DMS79 (cell line): ENCODE data around the gene SFMBT1.
"Not testable (repeated sequence)": the region's sequence is repeated elsewhere in the genome, so short reads cannot be mapped to it uniquely, and the experiment has no call there.

ENCODE experiments used
- DNase-seq: peaks from one replicate; lab custom pipeline; 2025; lab: John Stamatoyannopoulos, UW

SFMBT1 gene

GRCh38 chr3:53038679-53039375, 7.0 kb downstream of the SFMBT1 start:
- no peak for DNase-seq

- no peak for DNase-seq
These were observed 9.9 kb downstream of the SFMBT1 start for GRCh38 chr3:53035825-53036619.

GRCh38 chr3:53035018-53035417, 10.9 kb downstream of the SFMBT1 start:
- DNase-seq = not testable (repeated sequence)

DNA sequence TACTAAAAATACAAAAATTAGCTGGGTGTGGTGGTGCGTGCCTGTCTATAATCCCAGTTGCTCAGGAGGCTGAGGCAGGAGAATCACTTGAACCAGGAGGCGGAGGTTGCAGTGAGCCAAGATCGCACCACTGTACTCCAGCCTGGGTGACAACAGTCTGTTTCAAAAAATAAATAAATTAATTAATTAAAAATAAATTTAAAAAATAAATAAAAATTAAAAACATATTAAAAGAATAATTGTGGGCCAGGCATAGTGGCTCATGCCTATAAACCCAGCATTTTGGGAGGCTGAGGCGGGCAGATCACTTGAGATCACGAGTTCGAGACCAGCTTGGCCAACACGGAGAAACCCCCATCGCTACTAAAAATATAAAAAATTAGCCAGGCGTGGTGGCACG, 11.5 kb downstream of the SFMBT1 start:
- DNase-seq = not testable (repeated sequence)

GRCh38 chr3:53032609-53033008, 13.3 kb downstream of the SFMBT1 start:
- DNase-seq = no peak

GRCh38 chr3:53030619-53031449, 15.0 kb downstream of the SFMBT1 start:
- no peak for DNase-seq

- no peak for DNase-seq
These were observed 17.2 kb downstream of the SFMBT1 start for GRCh38 chr3:53028641-53029040.

DNA sequence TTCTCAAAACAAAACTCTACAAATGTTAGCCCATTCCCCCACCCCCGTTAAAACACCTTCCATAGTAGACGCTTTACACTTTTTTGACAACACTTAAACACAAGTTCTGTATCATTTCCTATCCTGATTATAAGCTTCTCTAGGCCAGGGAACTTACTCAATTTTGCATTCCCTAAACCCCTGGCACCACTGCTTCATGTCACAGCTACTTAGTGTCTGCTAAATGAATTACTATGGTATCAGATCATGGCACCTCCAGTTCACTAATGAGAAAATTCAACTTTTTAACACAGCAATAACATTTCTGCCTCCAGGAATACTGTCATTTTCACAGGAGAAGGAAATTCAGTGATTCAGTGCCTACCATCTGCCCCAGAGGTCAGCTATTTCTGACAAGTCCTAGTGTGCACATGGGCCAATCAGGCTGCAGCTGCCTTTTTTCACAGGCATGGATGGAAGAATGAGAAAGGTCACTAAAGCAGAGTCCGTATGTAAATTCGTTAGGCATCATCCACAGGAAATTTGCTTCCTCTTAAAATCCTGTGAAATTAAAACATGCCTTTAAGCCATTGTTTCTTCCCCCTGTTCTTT, 18.5 kb downstream of the SFMBT1 start:
- no peak for DNase-seq

GRCh38 chr3:53026382-53027162, 19.3 kb downstream of the SFMBT1 start:
- DNase-seq = no peak

GRCh38 chr3:53024315-53024714, 21.6 kb downstream of the SFMBT1 start:
- DNase-seq = no peak

DNA sequence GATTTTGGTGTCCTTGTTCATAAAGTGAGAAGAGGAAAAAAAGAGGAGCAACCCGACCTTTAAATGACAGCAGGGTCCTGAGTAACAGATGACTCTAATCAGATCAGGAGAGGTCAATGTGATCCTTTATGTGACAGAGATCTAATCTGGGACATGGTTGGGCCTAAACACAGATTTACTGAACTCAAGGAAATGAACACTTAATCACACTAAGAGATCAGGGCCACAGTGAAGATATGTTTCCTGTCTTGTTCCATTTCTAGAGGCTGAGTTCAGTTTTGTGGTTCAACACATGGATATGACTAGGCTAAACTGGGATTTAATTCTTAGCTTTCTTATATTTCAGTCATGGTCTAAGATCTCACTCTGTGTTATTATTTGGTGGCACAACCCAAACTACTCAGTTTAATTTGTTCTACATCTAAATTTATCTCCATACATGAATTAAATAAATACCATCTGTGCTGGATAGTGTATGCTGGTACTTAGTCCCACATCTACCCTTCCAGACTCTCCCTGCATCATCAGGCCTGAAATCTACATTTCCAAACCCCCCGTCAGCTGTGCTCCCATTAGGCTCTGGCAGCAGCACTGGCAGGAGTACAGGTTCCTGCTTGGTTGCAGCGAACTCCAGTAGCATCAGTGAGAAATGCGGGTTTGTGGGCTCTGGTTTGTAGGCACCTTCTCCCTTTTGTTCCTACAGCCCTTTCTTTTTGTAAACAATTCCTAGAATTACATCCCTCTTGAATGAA, 22.6 kb downstream of the SFMBT1 start:
- no peak for DNase-seq

DNA sequence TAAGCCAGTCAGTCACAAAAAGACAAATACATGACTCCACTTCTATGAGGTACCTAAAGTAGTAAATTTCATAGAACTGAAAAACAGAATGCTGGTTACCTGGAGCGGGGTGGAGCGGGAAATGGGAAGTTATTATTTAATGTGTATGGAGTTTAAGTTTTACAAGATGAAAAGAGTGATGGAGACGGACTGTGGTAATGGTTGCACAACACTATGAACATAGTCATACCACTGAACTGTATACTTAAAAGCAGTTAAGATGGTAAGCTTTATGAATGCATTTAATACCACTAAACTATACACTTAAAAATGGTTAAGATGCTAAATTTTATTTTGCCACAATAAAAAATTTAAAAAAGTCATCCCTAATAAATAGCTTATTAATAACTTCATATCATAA, 23.2 kb downstream of the SFMBT1 start:
- no peak for DNase-seq

DNA sequence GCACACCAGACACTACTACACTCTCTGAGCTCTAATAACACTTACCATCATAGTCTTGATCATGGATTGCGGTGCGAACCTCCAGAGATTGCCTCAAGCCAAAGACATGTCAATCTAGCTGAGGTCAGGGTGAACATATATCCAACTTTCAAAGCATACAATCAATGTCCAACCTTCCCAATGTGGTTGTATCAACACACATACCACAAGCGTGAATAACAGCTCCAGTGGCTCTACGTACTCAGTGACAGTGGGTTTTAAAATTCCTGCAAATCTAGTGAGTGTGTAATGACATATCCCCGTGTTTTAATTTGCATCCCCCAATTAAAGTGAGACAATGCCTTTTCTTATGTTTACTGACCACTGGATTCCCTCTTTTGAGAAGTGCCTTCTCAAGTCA, 29.6 kb downstream of the SFMBT1 start:
- DNase-seq = no peak

DNA sequence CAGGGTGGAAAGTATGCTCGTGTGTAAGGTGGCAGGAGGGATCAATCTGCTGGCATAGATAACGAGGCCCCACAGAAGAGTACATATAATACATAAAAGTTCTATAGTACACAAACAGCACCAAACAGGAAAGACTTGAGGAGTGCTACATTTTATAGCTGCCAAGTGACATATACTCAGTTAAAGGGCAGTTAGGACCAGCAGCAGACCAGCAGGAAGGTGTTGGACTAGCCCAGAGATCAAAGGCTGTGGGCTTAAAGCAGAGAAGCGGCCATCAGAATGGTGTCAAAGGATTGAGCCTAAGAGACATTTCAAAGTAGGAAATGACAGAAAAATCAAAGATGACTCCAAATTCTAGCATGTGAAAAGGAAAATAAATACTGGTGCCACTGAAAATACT, 34.5 kb downstream of the SFMBT1 start:
- DNase-seq = no peak

DNA sequence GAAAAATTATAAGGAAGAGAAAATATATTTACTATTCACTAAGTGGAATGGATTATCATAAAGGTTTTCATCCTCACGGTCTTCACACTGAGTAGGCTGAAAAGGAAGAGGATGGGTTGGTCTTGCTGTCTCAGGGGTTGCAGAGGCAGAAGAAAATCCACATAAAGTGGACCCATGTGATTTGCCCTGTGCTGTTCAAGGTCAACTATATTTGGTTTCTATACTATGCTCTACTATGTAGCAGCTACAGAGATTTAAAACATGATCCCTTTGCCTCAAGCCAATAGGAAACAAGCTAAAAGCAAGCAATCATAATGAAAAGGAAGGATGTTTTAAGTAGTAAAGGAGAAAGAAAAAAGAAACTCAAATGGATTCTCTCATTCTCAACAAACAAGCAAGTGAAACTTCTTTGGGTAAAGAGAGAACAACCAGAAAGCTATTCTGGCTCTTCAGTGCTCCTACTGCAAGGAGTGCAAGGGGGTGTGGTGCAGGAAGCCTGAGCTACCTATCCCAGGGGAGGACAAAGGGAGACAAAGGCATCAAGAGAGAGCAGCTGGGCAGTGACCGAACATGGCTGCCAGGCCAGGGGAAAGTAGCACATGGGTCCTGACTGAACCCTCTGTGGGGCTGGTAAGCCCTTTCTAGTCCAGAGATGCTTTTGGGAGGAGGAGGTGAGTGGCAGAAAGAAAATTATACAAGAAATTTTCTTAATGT, 35.9 kb downstream of the SFMBT1 start:
- no peak for DNase-seq

GRCh38 chr3:53008932-53009331, 36.9 kb downstream of the SFMBT1 start:
- no peak for DNase-seq

DNA sequence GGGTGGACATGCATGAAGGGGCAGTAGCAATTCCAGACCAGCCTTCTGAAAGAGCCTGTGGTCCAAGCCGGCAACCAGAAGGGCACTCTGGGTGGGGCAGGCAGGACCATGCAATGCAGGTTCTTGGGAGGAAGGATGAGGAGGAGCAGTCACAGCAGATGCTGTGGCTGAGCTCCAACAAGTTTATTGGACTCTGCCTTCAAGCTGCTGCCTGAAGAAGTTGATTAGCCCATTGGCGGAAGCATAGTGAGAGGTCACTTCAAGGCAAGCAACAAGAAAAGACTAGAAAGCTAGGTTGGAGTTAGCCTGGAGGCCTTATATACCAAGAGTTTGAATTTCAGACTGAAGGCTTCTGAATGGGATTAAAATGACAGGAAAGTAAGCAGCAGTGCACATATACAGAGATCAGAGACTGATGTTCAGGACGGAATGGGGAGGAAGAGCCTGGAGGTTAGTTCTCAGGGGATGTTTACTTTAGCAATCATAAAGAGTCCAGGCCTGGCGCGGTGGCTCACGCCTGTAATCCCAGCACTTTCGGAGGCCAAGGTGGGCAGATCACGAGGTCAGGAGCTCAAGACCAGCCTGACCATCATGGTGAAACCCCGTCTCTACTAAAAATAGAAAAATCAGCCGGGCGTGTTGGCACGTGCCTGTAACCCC, 39.9 kb downstream of the SFMBT1 start:
- no peak for DNase-seq

DNA sequence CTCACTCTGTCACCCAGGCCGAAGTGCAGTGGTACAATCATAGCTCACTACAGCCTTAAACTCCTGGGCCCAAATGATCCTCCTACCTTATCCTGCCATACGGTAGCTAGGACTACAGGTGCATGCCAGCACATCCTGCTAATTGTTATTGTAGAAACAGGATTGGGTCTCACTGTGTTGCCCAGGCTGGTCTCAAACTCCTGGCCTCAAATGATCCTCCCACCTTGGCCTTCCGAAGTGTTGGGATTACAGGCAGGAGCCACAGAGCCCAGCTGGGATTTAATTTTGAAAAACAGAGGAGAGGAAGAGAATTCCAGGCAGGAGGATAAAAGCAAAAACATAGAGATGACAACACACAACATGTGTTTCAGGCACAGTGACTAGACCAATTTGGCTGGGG, 40.5 kb downstream of the SFMBT1 start:
- no peak for DNase-seq

DNA sequence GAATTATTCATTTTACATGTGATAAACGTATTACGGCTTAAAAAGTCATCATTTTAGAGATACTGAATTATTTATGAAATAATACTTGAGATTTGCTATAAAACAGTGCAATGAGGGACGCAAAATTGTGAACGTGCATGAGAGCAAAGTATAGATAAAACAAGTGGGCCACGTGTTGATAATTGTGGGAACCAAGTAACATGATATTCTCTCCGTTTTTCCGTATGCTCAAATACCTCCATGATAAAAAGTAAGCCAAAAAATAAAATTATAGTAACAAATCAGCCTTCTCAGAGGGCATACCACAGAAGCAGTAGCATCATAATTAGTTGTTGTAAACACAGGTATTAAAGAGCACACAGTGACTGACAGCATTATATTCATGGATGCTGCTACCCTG, 42.6 kb downstream of the SFMBT1 start:
- DNase-seq = no peak
